H1 (cell line): ENCODE measurements around the gene IFT172.

Source experiments
- CTCF ChIP-seq, 3 experiments: IDR thresholded peaks; 1 replicate in 2 of 3; 2 replicates in 1 of 3; pipeline versions ENCODE4 v1.5.1 to v1.6.1; 2011; ENCODE audit warnings: low read length in 3 of 3, mild to moderate bottlenecking in 3 of 3, inconsistent platforms in 2 of 3, low read depth in 1 of 3, moderate library complexity in 1 of 3; ENCODE audit not compliant: insufficient read depth in 1 of 3; ENCODE audit errors: control extremely low read depth in 1 of 3
- EP300 ChIP-seq, 2 experiments: IDR thresholded peaks; 1 replicate in 1 of 2; 2 replicates in 1 of 2; pipeline ENCODE4 v1.6.1; 2011 to 2012; ENCODE audit warnings: low read depth in 2 of 2, low read length in 2 of 2, mild to moderate bottlenecking in 2 of 2, borderline replicate concordance in 1 of 2, inconsistent platforms in 1 of 2, moderate library complexity in 1 of 2
- EZH2 ChIP-seq: fragments of 200-600 bp; sonication (generic); IDR thresholded peaks from 2 replicates; pipeline ENCODE4 v1.7.1; 2012; ENCODE audit warnings: low read depth, mild to moderate bottlenecking, moderate library complexity, low read length, inconsistent platforms; ENCODE audit not compliant: severe bottlenecking
- MAFK ChIP-seq: IDR thresholded peaks from 2 replicates; pipeline ENCODE4 v1.6.1; 2012; ENCODE audit warnings: low read depth, mild to moderate bottlenecking, improper control_type of control experiment, low read length
- POLR2AphosphoS5 ChIP-seq: IDR thresholded peaks from 2 replicates; pipeline ENCODE4 v1.6.1; 2011; ENCODE audit warnings: low read depth, low read length
- RAD21 ChIP-seq, 2 experiments: IDR thresholded peaks in 1 of 2; conservative IDR thresholded peaks in 1 of 2; 2 replicates each; pipeline ENCODE4 v1.6.1; 2011; ENCODE audit warnings: low read depth in 2 of 2, low read length in 2 of 2, improper control_type of control experiment in 1 of 2, inconsistent platforms in 1 of 2, mild to moderate bottlenecking in 1 of 2, moderate library complexity in 1 of 2
- RFX5 ChIP-seq: IDR thresholded peaks from 2 replicates; pipeline ENCODE4 v1.6.1; 2011; ENCODE audit warnings: low read depth, low read length, improper control_type of control experiment, borderline replicate concordance
- SP1 ChIP-seq: IDR thresholded peaks from 2 replicates; pipeline ENCODE4 v1.6.1; 2011; ENCODE audit warnings: low read depth, low read length
- TCF12 ChIP-seq: IDR thresholded peaks from 2 replicates; pipeline ENCODE4 v1.6.1; 2011; ENCODE audit warnings: low read depth, mild to moderate bottlenecking, low read length
- USF2 ChIP-seq: IDR thresholded peaks from 2 replicates; pipeline ENCODE4 v1.6.1; 2011; ENCODE audit warnings: low read length, improper control_type of control experiment
- ZNF274 ChIP-seq: IDR thresholded peaks from 2 replicates; pipeline ENCODE4 v1.7.0; 2012; ENCODE audit warnings: low read length, borderline replicate concordance; ENCODE audit errors: extremely low read depth
- TF ChIP-seq, protein P1 (sequence below): IDR thresholded peaks from 2 replicates; pipeline ENCODE4 v1.6.1; 2012; ENCODE audit warnings: inconsistent platforms

DNA sequence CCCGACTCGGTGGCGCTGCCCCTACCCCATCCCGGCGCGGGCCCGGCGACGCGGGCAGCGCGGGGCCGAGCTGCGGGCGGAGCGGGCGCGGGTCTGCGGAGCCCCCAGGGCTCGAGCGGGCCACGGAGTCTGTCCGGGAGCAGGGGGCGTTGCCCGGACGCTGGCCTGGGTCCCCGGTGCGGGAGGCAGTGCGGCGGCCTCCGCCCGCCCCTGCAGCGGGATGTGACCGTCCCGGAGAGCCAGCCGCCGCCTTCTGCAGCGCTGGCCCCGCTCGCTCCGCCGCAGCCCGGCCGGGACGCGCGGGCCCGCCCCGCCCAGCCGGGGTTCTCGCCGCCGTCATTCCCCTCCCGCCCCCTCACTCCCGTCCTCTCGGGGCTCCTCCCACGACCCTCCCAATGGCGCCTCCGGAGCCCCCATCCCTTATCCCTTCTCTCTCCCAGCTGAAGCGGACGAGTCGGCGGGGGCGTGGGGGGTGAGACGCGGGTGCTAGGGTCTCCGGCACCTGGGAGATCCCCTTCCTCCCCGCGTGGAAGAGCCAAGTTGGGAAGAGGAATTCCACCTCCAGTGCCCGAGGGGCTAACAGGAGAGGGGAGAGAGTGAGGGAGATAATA is 5.5 kb upstream of the IFT172 start, which contains the start of gene FNDC4:
- no peak for TF ChIP-seq EP300 (IDR thresholded peaks at IDR 0.05; ENCODE audit: borderline replicate concordance in 1 of 2, low read depth in 2 of 2, low read length in 2 of 2)
- TF ChIP-seq CTCF (IDR thresholded peaks at IDR 0.05; ENCODE audit: control extremely low read depth in 1 of 3, insufficient read depth in 1 of 3, low read depth in 1 of 3, low read length in 3 of 3), result no peak
- TF ChIP-seq EZH2, result no peak
- no peak for TF ChIP-seq POLR2AphosphoS5
- TF ChIP-seq ZNF274, result no peak
- TF ChIP-seq MAFK, result no peak
- TF ChIP-seq, protein P1, sequence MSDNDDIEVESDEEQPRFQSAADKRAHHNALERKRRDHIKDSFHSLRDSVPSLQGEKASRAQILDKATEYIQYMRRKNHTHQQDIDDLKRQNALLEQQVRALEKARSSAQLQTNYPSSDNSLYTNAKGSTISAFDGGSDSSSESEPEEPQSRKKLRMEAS, result no peak
- TF ChIP-seq TCF12, result no peak
- no peak for TF ChIP-seq RFX5
- no peak for TF ChIP-seq USF2
- TF ChIP-seq SP1, result no peak
- TF ChIP-seq RAD21 (IDR thresholded peaks at IDR 0.05 in 1 of 2, conservative IDR thresholded peaks at IDR 0.05 in 1 of 2; ENCODE audit: low read depth in 2 of 2, low read length in 2 of 2), result no peak
